ENCODE results near the gene EIF3I.

EIF3I gene

DNA sequence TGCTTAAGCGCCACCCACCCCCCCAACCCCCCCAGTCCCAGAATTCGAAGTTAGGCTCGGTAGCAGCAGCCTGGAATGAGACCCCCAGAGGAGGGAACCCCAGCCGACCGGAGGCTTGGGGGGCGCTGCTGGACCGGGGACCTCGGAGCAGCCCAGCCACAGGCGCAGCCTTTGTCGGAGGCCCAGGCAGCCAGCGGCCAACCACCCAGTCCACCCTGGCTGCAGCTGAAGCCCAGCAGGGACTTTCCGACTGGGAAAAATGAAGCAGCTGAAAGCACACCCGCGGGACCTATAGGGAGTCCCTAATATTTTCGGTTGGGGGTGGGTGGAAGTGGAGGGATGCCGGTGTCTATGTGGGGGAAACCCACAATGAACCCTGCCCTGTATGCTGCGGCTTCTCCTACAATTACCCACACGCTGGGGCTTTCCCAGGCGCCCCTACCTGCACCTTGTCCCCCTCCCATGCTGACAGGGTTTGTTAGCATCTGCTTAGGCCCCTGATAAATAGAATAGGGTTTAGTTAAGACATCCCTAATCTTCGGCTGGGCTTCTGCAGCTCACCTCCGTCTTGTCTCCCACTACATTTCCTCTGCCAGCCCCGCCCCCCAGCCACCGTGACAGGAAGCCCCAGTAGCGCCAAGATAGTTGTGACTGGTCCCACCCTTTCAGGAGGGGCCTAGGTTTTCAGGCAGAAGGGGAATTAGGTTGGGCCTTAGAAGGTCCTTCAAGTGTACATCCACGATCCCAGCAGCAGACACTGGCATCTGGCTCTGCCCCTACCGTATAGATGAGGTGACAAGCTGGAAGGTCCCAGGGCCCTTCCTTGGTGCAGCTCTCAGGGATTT is 21.0 kb upstream of the EIF3I start:
- no peak for TF ChIP-seq POLR2AphosphoS5 (IDR thresholded peaks at IDR 0.05; ENCODE audit: low read depth, low read length)
- 0 out of 2 replicates have a peak, but pooled peaks have one; percentile 23 for TF ChIP-seq SIN3A (IDR thresholded peaks at IDR 0.05; ENCODE audit: borderline replicate concordance, insufficient read depth, low read length)

DNA sequence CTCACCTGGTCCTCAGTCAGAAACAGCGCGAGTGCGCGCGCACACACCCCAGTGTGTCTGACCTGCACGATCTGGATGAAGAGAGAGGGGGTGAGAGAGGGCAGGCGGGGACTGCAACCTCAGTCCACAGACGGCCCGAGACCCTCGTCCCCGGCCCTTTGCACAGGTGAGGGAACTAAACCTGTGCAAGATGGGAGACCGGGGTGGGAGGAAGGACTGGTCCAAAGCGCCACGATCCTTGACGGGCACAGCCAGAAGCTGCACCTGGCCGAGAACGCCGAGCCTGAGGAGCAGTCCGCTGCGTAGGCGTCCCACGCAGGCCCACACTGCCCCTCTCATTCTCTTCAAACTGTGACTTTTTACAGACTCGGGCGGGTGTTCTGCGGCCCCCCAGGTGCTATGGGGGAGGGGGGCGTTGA is 17.3 kb upstream of the EIF3I start:
- TF ChIP-seq SIN3A (IDR thresholded peaks at IDR 0.05; ENCODE audit: borderline replicate concordance, insufficient read depth, low read length) (no peak), POLR2AphosphoS5 (IDR thresholded peaks at IDR 0.05; ENCODE audit: low read depth, low read length) (no peak)

DNA sequence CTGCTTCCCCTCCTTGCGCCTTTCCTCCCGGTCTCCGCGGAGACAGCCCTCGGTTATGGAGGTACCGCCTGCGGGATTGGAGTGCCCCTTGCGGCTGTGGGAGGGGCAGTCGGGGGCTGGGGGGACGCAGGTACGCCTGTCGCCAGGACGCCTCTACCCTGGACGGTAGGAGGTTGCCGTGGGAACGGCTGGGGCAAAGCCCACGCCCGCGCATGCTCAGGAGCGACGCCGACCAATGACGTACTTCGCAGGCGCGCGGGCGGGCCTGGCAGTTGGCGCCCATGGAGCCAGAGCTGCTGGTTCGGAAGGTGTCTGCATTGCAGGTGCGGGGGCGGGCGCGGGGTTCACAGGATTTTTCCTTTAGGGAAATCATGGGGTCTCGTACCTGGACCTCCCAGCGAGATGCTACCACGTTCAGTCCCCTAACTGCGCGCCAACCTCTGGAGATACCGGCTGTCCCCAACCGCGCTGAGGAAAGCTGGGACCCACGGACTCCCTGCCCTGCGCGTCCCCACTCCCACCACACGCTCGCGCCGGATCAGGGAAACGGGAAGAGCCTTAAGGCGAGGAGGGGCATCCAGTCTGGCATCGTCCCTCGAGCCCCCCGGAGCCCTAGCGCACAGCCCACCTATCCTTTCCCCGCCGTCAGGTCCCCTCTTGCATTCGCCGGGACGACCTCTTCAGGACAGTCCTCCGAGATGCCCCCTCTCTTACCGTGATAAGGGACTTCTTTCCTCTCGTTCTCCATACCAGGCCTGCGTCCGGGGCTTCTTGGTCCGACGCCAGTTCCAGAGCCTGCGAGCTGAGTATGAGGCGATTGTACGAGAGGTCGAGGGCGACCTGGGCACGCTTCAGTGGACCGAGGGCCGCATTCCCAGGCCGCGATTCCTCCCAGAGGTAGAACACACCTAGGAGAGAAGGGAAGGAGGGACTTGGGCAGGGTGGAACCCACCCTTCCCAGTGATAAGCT is 16.5 kb upstream of the EIF3I start, which contains the start of gene IQCC:
Gene IQCC (plus strand): TSS at position 271 of the 970 bp plus-strand sequence. CDS start 11 bp downstream, at position 282.
- TF ChIP-seq FOXP2 (optimal IDR thresholded peaks at IDR 0.05; ENCODE audit: borderline replicate concordance, extremely low read depth, extremely low read length, insufficient read depth), result peak; percentile 65
- no peak for TF ChIP-seq SIN3A (IDR thresholded peaks at IDR 0.05; ENCODE audit: borderline replicate concordance, insufficient read depth, low read length)
- peak; percentile 83 for TF ChIP-seq POLR2AphosphoS5 (IDR thresholded peaks at IDR 0.05; ENCODE audit: low read depth, low read length)

DNA sequence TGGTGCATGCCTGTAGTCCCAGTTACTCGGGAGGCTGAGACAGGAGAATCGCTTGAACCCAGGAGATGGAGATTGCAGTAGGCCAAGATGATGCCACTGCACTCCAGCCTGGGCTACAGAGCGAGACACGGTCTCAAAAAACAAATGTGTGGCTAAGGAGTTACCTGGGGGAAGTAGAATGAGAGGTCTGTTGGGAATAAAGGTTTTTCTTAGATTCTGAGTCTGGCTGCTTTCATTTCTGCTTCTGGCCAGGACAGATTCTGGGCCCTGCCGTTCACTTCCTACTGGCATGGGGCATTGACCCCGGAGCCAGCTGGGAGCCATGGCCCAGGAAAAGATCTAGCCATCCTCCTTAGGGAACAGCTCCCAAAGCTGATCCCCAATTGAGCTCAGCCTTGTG is 13.7 kb upstream of the EIF3I start:
- TF ChIP-seq POLR2AphosphoS5 (IDR thresholded peaks at IDR 0.05; ENCODE audit: low read depth, low read length) (no peak), FOXP2 (optimal IDR thresholded peaks at IDR 0.05; ENCODE audit: borderline replicate concordance, extremely low read depth, extremely low read length, insufficient read depth) (no peak), TAF1 (IDR thresholded peaks at IDR 0.05; ENCODE audit: borderline replicate concordance, insufficient read depth, low read length) (no peak), SIN3A (IDR thresholded peaks at IDR 0.05; ENCODE audit: borderline replicate concordance, insufficient read depth, low read length) (no peak)
- TF ChIP-seq, protein P1, sequence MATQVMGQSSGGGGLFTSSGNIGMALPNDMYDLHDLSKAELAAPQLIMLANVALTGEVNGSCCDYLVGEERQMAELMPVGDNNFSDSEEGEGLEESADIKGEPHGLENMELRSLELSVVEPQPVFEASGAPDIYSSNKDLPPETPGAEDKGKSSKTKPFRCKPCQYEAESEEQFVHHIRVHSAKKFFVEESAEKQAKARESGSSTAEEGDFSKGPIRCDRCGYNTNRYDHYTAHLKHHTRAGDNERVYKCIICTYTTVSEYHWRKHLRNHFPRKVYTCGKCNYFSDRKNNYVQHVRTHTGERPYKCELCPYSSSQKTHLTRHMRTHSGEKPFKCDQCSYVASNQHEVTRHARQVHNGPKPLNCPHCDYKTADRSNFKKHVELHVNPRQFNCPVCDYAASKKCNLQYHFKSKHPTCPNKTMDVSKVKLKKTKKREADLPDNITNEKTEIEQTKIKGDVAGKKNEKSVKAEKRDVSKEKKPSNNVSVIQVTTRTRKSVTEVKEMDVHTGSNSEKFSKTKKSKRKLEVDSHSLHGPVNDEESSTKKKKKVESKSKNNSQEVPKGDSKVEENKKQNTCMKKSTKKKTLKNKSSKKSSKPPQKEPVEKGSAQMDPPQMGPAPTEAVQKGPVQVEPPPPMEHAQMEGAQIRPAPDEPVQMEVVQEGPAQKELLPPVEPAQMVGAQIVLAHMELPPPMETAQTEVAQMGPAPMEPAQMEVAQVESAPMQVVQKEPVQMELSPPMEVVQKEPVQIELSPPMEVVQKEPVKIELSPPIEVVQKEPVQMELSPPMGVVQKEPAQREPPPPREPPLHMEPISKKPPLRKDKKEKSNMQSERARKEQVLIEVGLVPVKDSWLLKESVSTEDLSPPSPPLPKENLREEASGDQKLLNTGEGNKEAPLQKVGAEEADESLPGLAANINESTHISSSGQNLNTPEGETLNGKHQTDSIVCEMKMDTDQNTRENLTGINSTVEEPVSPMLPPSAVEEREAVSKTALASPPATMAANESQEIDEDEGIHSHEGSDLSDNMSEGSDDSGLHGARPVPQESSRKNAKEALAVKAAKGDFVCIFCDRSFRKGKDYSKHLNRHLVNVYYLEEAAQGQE (IDR thresholded peaks at IDR 0.05; ENCODE audit: insufficient read depth in 1 of 2, low read depth in 2 of 2, low read length in 2 of 2), result no peak

DNA sequence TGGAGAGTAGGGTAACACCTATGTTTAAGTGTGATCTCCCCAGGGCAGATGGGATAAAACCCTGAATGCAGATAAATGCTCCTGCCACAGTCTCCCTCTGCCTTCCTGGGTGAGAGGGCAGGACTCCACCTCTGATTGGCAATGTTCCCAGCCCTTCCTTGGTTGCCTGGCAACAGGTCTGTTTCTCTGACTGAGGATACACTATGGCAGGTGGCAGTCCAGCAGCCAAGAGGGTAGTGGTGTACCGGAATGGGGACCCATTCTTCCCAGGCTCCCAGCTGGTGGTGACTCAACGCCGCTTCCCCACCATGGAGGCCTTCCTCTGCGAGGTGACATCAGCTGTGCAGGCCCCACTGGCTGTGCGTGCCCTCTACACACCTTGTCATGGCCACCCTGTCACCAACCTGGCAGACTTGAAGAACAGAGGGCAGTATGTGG is 13.3 kb upstream of the EIF3I start, which contains the start of gene DCDC2B:
Gene DCDC2B (plus strand): TSS at position 199 of the 438 bp plus-strand sequence. CDS start 5 bp downstream, at position 204.
- TF ChIP-seq SIN3A (IDR thresholded peaks at IDR 0.05; ENCODE audit: borderline replicate concordance, insufficient read depth, low read length) (no peak), TAF1 (IDR thresholded peaks at IDR 0.05; ENCODE audit: borderline replicate concordance, insufficient read depth, low read length) (no peak), FOXP2 (optimal IDR thresholded peaks at IDR 0.05; ENCODE audit: borderline replicate concordance, extremely low read depth, extremely low read length, insufficient read depth) (no peak), POLR2AphosphoS5 (IDR thresholded peaks at IDR 0.05; ENCODE audit: low read depth, low read length) (no peak)
- TF ChIP-seq, protein P1 (IDR thresholded peaks at IDR 0.05; ENCODE audit: insufficient read depth in 1 of 2, low read depth in 2 of 2, low read length in 2 of 2), result no peak

DNA sequence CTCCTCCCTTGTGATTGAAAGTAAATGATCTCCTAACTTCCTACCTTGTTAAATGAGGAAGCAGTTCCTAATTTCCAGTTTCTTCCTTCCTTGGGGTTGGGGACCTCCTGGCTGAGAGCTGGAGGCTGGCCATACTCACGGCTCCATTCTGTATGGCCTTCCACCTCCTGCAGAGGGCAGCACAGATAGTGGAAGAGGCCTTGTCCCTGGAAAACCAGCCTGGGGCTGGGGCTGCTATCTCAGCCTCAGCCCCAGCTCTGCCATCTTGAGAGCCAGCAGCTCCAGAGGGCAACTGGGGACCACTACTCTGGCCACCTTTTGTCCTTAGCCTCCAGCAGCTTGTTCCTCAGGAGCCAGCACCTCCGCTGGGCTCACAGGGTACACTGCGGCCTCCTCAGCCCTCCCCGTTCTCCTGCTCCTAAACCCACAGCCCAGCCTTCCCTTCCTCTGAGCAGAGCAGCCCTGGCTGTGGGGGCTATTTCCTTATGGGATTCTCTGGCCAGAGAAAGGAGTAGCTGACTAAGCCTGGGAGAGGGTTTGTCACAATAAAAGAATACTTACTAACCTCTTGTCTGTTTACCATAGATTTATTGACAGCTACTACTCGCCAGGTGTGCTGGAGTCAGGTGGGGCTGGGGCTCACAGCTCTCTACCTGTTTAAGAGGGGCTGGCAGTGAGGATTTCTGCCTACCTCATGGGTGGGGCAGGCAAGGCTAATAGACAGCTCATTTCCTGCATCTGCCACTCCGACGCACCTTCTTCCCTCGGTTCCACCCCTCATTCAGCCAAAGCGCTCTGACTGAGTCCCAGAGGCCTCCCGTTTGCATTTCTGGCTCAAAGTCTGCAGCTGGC is 6.4 kb upstream of the EIF3I start:
- TF ChIP-seq, protein P1 (IDR thresholded peaks at IDR 0.05; ENCODE audit: insufficient read depth in 1 of 2, low read depth in 2 of 2, low read length in 2 of 2), result no peak
- TF ChIP-seq FOXP2 (optimal IDR thresholded peaks at IDR 0.05; ENCODE audit: borderline replicate concordance, extremely low read depth, extremely low read length, insufficient read depth) (no peak), POLR2AphosphoS5 (IDR thresholded peaks at IDR 0.05; ENCODE audit: low read depth, low read length) (no peak), TAF1 (IDR thresholded peaks at IDR 0.05; ENCODE audit: borderline replicate concordance, insufficient read depth, low read length) (no peak), SIN3A (IDR thresholded peaks at IDR 0.05; ENCODE audit: borderline replicate concordance, insufficient read depth, low read length) (no peak)

Data from PFSK-1 (cell line).